ENCODE results near the gene MTMR12.
"Not testable (repeated sequence)": the region's sequence is repeated elsewhere in the genome, so short reads cannot be mapped to it uniquely, and the experiment has no call there.

Gene MTMR12

DNA sequence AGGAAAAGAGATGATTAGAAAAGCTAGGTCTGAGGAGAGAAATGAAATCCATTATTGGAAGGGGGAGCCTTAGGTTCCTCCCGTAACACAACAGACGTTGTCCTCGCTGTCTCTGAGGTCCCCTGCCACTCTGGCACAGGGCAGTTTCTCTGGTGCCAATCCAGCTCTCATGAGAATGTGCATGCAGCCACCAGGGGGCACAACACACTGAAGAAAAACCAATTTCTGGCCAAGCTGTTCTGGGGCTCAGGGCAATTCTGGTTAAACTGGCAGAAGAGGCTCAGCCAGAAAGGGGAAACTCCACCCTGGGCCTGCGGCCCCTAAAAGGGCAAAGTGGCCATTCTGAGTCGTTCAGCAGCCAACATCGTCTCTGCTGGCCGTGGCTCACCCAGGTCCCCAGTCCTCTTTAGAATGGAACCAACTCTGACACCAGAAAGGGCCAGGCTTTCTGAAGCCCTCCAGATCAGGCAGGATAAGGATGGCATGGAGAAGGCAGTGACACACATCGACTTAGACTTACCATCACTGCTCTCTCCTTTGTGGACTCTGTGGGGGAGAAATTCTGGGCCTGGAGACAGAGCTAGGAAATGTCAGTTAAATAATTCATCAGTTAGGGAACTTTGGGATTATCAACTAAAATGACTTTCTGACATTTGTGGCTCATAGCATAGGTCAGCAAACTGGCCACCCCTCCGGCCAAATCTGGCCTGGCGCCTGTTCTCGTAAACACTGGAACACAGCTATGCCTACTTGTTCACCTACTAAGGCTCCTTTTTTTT, 80.1 kb downstream of the MTMR12 start:
- DNase-seq: peak; percentile 78

DNA sequence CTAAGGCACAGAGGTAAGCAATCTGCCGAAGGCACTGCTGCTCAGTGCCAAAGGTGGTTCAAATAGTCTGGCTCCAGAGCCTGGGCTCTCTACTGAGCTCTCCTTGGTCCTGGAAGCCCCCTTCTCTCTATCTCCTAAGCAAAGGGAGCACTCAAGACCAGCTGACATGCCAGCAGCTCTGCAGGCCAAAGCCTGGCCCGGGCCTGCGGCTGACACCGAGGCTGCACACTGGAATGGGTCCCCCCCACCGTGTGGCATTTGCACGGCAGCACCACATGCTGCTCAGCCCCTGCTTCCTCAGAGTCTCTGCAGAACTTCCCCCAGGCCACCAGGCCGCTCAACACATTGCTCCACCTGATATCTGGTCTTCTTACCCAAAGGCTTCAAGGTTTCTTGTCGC, 80.8 kb downstream of the MTMR12 start:
- DNase-seq: no peak

DNA sequence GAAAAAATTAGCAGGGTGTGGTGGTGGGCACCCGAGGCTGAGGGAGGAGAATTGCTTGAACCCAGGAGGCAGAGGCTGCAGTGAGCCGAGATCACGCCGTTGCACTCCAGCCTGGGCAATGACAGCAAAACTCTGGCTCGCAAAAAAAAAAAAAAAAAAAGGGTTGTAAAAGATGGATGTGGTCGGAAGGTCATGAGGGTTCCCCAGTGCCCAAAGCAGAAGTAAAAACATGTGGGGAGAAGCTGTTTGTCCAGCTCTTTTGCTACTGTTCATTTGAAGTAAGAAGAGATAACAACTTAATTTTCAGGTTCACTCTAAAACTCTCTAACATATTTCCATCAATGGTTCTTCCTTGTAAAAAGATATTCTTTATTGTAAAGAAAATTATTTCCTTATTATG, 81.5 kb downstream of the MTMR12 start:
- no peak for DNase-seq

DNA sequence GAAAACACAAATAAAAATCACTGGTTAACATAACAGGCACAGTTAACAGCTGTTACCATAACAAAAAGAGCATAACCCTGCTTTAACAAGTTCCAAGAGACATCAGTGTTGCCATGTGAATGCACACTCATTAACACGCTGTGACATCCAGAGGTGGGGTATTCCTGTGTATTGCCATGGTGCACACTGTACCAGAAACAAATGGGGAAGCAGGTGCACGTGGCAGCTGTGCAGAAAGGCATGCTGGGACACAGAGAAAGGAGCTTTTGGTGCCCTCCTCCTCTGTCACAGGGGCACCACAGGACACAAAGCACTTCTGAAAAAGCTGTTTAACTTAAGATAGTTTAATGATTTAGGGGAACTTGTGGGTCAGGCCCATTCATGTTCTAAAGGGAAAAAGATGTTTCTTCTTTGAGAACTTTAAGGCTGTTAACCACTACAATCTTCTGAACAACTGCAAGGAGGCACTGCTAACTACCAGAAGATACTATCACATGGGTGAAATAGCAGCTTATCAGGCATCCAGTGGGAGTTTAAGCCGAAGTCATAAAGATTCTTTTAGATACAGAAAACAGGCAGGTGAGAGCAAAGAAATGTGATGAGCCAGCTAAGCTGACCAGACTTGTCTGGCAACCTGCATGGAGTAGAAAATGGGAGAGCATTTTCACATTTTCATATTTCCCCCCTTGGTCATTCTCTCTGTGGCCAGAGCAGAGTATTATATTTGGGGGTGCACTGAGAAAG, 82.2 kb downstream of the MTMR12 start:
- no peak for DNase-seq

DNA sequence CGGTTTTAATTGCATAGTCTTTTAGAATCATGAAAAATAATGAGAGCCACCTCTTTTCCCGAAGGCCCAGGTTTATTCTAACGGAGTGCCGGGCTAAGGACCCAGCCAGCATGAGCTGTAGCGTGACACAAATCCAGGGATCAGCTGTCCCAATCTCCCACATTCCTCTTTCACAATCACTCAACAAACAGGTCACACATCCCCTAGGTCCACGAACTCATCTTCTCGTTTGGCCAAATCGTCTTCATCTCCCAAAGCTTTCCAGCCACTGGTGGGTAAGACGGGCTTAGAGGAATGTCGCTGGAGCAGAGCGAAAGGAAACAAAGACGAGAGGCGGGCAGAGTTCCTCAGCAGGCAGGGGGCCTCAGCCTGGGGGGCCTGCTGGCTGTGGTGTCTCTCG, 83.2 kb downstream of the MTMR12 start:
- no peak for DNase-seq

DNA sequence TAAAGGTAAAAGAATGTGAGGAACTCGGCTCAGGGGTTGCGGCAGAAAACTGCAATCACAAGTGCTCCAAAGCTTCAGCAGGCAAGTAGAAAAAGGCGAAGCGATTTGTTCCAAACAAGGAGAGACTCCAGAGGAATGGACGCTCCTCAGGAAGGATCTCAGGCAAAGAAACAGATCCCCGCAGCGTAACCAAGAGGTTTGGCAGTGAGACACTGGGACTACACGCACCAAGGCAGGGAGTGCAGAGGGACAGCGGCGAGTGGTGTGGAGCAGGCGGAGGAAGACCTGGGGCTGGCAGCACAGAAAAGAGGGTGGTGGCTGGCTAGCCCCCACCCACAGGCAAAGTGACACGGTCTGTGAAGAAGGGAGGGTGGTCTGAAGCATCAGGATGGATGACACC, 83.9 kb downstream of the MTMR12 start:
- DNase-seq: no peak

DNA sequence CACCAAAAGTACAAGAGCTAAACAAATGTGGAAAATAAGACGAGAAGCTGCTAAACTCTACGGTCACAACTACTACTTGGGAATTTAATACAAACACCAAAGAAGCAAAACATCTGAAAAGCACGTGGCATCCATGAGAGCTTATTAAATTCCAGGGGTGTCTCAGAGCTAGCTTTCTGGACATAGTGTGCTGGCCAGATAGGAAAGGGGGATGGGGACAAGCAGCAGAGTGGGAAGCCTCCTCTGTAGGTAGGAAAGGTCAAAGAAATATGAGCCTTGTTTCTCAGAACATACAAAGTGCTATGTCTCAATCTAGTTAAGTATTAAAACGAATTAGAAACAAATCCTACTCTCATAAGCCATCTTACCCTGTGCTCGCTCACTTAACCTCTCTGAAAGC, 87.3 kb downstream of the MTMR12 start:
- no peak for DNase-seq

DNA sequence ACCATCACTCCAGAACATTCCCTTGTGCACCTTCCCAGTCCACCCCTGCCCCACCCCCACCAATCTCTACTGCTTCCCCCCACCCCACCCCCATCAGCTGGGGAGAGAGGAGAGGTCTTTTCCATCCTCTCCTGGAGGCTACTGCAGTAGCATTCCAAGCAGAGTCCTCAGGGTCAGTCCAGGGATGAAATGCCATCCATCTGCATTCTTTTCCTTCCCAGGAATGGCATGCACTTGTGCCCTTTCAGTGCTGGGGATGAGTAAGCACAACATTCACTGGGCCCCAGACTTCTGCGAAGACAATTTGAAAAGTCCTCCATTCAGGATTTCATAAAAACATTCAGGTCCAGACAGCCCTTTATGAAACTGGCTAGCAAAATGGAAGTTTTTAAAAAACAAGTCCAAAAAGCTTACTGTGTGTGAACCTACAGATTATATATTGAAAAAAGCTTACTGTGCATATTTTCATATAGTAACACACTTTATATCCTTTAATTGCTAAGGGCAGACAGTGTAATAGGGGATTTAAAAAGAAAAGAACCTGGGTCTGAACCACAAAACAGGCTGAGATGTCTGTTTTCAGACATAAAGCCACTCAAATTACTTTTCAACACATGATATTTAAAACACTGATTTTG, 88.6 kb downstream of the MTMR12 start:
- no peak for DNase-seq

DNA sequence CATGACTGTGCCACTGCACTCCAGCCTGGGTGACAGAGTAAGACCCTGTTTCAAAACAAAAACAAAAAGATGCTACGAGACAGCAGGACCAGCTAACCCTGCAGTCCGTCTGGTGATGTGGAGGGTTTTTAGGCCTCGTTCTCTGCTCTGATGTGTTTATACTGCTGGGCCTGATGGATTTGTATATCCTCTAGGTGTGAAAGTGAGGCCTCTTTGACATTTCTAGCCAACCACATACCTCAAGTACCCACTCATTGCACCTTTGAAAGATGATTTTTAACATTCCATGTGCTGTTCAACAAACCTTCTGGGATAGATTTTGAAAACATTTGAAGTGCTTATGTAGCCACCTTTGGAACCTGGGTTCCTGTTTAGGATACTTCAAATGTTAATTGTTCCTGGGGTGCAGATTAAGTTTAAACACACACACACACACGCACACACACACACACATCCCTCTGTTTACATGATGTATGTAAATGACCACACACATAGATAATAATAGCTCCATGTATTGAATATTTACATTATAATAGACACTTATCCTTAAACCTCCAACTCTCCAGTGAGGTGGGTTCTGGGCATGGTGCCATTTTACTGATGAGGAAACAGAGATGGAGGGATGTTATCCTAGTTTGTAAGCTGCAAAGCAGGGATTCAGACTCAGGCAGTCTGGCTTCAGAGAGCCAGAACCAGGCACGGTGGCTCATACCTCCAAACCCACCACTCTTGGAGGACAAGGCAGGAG, 89.8 kb downstream of the MTMR12 start:
- no peak for DNase-seq

DNA sequence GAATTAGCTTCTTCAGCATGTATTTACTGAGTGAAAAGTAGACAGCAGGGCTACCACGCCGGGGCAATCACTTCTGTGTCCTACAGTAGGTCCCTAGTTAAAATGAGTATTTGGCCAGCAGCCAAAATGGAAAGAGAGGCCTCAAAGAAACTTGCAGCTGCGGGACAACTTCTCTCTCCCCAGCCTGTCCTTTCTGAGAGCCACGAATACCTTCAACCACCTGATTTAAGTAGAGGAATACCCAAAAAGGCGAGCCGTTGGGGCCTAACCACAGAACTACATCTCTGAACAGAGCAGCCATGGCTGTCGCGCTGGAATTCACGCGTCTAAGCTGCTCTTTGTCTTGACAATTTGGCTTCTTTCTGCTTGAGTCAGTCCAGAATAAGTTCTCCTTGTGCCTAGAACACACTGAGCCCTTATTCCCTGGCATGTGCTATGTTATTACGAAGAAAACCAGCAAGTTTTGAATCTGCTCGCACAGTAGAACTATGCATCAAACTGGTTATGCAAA, 94.8 kb downstream of the MTMR12 start:
- no peak for DNase-seq

DNA sequence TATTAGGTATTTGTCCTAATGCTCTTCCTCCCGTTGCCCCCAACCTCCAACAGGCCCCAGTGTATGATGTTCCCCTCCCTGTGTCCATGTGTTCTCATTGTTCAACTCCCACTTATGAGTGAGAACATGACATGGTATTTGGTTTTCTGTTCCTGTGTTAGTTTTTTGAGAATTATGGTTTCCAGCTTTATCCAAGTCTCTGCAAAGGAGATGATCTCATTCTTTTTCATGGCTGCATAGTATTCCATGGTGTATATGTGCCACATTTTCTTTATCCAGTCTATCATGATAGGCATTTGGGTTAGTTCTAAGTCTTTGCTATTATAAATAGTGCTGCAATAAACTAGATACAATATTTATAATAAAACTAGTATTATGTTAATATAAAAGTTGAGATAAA, 98.4 kb downstream of the MTMR12 start:
- not testable (repeated sequence) for DNase-seq

DNA sequence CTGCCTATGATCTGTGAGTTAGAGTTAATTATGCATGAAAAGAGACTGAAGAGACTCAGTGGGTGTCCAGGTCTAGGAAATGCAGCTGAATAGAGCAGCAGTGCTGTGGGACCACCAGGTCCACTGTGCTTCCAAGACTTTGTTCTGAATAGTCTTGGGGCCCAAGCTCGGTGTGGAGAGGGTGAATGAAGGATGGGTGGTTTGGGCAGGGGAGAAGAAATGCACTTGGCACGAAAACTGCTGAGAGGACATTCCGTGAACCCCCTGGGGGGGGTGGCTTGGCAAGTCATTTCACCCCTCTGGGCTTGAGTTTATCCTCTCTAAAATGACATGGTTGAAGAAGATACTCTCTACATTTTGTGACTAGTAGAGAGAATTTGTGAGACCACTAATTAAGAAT, 102.6 kb downstream of the MTMR12 start:
- peak; percentile 6 for DNase-seq

DNA sequence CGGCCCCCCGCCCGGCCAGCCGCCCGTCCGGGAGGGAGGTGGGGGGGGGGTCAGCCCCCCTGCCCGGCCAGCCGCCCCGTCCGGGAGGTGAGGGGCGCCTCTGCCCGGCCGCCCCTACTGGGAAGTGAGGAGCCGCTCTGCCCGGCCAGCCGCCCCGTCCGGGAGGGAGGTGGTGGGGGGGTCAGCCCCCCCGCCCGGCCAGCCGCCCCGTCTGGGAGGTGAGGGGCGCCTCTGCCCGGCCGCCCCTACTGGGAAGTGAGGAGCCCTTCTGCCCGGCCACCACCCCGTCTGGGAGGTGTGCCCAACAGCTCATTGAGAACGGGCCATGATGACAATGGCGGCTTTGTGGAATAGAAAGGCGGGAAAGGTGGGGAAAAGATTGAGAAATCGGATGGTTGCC, 103.9 kb downstream of the MTMR12 start:
- not testable (repeated sequence) for DNase-seq

DNA sequence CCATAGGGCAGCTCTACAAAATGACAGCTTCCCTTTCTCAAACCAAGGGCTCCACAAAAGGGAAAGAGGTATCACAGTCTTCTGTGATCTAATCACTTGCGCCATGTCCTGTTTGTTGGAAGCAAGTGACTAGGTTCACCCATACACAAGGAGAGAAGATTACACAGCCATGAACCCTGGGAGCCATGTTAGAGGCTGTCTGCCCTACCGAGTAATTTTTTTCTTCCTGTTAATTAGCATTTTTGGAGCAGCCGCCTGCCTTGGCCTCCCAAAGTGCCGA, 105.4 kb downstream of the MTMR12 start:
- no peak for DNase-seq

DNA sequence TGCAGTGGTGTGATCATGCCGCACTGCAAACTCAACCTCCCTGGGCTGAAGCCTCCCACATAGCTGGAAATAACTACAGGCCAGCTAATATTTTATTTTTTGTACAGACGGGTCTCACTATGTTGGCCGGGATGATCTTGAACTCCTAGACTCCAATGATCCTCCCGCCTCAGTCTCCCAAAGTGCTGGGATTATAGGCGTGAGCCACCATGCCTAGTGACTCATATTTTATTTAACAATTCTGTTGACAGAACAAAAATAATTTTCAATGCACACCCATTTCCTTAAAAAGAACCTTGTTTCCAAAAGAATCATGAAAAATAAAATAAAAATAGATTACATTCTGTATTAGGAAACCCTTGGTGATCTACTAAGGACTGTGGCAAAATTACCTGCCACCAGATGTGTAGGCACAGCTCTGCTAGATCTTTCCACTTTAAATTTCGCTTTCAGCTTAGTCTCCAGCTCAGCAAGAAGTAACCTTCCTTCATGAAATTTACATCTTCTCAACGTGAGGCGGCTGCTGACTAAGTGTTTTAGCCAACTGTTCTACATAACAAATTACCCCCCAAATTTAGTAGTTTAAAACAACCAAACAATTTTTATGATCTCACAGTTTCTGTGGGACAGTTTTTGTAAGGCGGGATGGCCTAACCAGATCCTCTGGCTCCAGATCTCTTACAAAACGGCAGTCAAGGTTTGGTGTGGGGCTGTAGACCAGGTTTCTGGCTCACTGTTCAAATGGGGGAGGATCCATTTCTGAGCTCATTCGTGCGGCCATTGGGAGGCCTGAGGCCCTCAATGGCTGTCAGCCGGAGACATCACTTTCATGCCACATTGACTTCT, 106.0 kb downstream of the MTMR12 start:
- DNase-seq: no peak

DNA sequence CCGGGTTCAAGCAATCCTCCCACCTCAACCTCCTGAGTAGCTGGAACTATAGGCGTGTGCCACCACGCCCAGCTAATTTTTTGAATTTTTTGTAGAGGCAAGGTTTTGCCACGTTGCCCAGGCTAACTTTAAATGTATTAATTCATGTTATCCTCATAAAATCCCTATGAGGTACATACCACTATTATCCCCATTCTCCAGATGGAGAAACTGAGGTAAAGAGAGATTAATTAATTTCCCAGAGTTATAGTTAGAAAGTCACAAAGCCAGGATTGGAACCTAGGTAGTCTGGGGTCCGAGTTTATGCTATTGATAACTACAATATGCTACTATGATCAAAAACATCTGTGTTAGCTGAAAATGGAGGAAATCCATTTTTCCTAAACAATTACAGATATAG, 106.7 kb downstream of the MTMR12 start:
- DNase-seq: no peak

DNA sequence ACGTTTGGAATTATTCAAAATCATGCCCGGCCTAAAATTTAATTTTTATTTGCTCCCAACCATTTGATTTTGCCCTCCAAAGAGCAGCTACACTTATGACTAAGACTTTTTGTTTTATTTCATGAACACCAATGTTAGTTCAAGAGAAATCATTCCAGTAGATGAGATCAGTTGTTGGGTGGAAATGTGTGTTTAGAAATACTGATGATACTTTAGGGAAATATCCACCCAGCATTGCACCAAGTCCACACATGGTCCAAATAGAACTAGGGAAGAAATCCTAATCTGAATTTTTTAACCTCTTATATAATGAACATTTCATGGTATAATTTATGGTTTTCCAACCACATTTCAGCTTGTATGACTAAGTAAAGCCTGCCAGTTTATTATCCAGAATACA, 110.3 kb downstream of the MTMR12 start:
- DNase-seq: no peak

DNA sequence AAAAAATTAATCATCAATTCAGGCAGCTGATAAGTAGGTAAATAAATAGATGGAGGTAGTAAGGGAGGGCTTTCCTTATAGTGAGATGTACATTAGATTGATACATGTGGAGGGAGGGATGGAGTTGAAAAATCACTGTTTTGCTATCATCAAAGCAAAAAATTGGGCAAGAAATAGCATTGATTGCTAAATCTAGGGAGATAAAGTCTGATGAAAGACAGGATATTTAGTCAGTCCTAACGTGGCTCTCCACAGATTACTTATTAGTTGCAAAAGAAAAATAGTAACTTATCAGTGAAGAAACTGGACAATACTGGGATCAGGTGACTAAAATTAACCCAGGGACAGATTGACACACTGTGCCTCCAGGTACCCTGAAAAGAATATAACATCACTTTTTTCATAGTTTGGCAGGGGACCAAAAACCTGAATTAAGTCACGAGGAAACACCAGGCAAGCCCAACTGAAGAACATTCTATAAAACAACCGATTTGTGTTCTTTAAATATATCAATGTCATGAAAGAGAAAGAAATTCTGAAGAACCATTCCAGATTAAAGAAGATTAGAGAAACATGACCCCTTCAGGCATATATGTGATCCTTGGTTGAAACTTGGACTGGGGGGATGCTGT, 111.5 kb downstream of the MTMR12 start:
- no peak for DNase-seq

DNA sequence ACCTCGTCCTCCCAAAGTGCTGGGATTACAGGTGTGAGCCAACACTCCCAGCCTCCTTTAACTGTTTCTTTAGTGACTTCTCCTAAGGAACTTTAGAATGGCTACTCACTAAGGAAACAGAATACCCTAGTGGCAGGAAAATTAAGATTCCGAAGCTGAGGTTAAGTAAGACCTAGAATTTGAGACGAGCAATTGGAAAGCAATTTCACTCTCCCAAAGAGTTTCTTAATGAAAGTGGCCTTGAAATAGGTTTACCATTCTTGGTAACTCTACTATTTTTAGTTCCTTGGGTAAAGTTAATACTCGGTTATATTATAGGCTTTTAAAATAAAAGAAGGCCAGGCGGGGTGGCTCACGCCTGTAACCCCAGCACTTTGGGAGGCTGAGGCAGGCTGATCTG, 115.7 kb downstream of the MTMR12 start:
- DNase-seq: no peak

DNA sequence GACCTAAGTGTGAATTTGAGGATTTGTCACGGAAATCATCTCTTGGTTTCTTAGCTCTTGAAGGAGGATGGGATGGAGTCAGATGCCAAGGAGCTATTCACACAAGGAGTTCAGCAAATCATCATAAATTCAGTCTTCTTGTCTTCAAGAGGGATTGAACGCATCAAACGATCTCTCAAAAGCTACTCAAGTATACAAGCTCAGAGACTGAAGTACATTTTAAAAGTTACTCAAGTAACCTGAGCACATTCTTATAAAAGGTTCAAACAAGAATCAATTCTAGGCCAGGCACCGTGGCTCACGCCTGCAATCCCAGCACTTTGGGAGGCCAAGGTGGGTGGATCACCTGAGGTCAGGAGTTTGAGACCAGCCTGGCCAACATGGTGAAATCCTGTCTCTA, 117.5 kb downstream of the MTMR12 start:
- no peak for DNase-seq

DNA sequence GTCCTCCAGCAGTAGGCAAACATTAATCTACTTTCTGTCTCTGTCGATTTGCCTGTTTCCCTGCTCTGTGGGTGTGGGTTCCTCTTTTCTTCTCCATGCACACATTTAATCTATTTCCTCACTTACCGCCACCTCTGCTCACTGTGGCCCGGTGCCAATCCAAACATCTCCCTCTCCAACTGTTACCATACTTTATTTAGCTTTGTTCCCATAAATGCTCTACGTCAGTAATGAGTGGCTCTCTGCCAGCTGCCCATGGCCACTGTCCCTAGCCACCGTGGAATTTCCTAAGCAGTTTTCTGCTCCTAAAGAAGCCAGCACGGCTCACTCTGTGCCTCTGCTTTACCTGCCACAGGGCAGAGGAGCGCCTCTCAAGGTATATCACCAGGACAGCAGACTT, 119.1 kb downstream of the MTMR12 start:
- DNase-seq: no peak

DNA sequence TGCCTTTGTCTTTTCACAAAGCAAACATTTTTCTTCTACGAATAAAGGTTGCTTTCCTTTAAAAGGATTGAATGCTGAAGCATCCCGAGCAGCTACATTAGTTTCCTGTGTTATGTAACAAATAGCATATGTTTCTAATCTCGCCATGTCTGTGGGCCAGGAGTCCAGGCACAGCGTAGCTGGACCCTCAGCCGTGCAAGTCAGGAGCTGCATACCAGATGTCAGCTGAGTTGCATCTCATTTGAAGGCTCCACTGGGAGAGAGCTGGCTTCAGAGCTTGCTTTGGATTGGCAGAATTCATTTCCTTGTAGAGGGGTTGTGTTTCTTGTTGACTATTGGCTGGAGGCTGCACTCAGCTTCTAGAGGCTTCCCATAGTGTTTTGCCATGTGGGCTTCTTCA, 122.6 kb downstream of the MTMR12 start:
- no peak for DNase-seq
